Measurements from ENCODE around the gene MAP3K21.

GRCh38 chr1:233389893-233390292 is 62.4 kb downstream of the MAP3K21 start:
- no peak for TF ChIP-seq ZNF134 (CRISPR knock-in tag; conservative IDR thresholded peaks at IDR 0.05)
- TF ChIP-seq GATA2 (CRISPR knock-in tag; IDR thresholded peaks at IDR 0.05) = no peak
- TF ChIP-seq JUNB (CRISPR knock-in tag; conservative IDR thresholded peaks at IDR 0.05) = no peak
- no peak for TF ChIP-seq KLF6 (CRISPR knock-in tag; IDR thresholded peaks at IDR 0.05; ENCODE audit: borderline replicate concordance)
- TF ChIP-seq EP300 (IDR thresholded peaks at IDR 0.05; ENCODE audit: low read length) = no peak
- TF ChIP-seq CBFB (CRISPR knock-in tag; IDR thresholded peaks at IDR 0.05) = no peak
- no peak for TF ChIP-seq HINFP (tag; conservative IDR thresholded peaks at IDR 0.05; ENCODE audit: low read depth)
- TF ChIP-seq RAD21 (CRISPR knock-in tag; conservative IDR thresholded peaks at IDR 0.05 in 1 of 2, IDR thresholded peaks at IDR 0.05 in 1 of 2) = no peak
